Mucosa of descending colon (tissue), 3 donors: ENCODE results near the gene AHNAK2. TPM values are rescaled to one million over a fixed set of nuclear protein-coding genes. Genes with fewer than 3 reads are reported as not detected.

Source experiments
- ATAC-seq: fragments of 200-7000 bp; cut with Tn5 transposase; one replicate; pipeline ENCODE4 v1.9.1; 2020; ENCODE audit warnings: mild to moderate bottlenecking, moderate library complexity
- DNase-seq, 3 donors: peaks; one replicate each; pipeline ENCODE4 v3.0.0-alpha.2; 2020
- H3K36me3 ChIP-seq: fragments of 200-600 bp; one replicate; pipeline ENCODE4 v1.8.0; 2021; ENCODE audit warnings: low read depth, mild to moderate bottlenecking
- H3K4me1 ChIP-seq: fragments of 200-600 bp; one replicate; pipeline ENCODE4 v1.8.0; 2021; ENCODE audit warnings: low read depth, mild to moderate bottlenecking
- H3K4me3 ChIP-seq: fragments of 200-600 bp; one replicate; pipeline ENCODE4 v1.8.0; 2021; ENCODE audit warnings: mild to moderate bottlenecking
- H3K9me3 ChIP-seq: fragments of 200-600 bp; one replicate; pipeline ENCODE4 v1.8.0; 2021; ENCODE audit warnings: mild to moderate bottlenecking
- intact Hi-C, 2 donors: fragments of 100-400 bp; cut with DNase I in 1 of 2; cut with micrococcal nuclease in 1 of 2; formaldehyde crosslinking; loops; one replicate each; pipeline versions ENCODE4 v1.11.0 to v1.11.1; 2022; cut with DNase I, micrococcal nuclease
- total RNA-seq, 3 donors: library from RNA; stranded (reverse); fragmentation: NEBNext Ultra II Directional in 2 of 3; extraction: Animal tissue kit (Norgen Biotek cat#: 25700) in 2 of 3; gene quantifications; one replicate each; pipeline versions ENCODE4 v1.2.1 to v1.2.4, GENCODE V29; 2021 to 2023
- TF ChIP-seq, protein P1 (sequence below): fragments of 200-600 bp; IDR thresholded peaks from one replicate; pipeline ENCODE4 v1.8.0; 2022; ENCODE audit warnings: antibody characterized with exemption, mild to moderate bottlenecking
- donor health status: DM: no; HTN: no; CAD: no; lungs with moderate emphysema.
- donor health status: DM: no; HTN: no; CAD: no.
- donor health status: DM: no; HTN: yes; CAD: no.

Gene AHNAK2
- total RNA-seq, 3 donors from 2014 or later, result 4.6 to 145 (median 20.3) TPM

- Histone ChIP-seq H3K4me3 (no peak overlapping the region), H3K4me1 (peaks cover 31% of the 10 kb centered on the region)
- ATAC-seq, result no peak
These were observed 845 bp upstream of the AHNAK2 start for GRCh38 chr14:104978746-104979691.

GRCh38 chr14:104977008-104977680 is 1.0 kb downstream of the AHNAK2 start:
- Histone ChIP-seq H3K36me3 (no peaks in the 10 kb centered on the region), H3K4me3 (no peak overlapping the region), H3K9me3 (no peaks in the 10 kb centered on the region), H3K4me1 (peaks cover 46% of the 10 kb centered on the region)
- TF ChIP-seq, protein P1, sequence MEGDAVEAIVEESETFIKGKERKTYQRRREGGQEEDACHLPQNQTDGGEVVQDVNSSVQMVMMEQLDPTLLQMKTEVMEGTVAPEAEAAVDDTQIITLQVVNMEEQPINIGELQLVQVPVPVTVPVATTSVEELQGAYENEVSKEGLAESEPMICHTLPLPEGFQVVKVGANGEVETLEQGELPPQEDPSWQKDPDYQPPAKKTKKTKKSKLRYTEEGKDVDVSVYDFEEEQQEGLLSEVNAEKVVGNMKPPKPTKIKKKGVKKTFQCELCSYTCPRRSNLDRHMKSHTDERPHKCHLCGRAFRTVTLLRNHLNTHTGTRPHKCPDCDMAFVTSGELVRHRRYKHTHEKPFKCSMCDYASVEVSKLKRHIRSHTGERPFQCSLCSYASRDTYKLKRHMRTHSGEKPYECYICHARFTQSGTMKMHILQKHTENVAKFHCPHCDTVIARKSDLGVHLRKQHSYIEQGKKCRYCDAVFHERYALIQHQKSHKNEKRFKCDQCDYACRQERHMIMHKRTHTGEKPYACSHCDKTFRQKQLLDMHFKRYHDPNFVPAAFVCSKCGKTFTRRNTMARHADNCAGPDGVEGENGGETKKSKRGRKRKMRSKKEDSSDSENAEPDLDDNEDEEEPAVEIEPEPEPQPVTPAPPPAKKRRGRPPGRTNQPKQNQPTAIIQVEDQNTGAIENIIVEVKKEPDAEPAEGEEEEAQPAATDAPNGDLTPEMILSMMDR, result no peak
- ATAC-seq, result no peak
- intact Hi-C loops, result loop anchor here (10.0 kb wide), 1 partner anchor 68 kb away; no protein-coding TSS in a partner anchor
- DNase-seq, result peak; percentile 24 to 53 (median 44)

More at GRCh38 chr14:104978746-104979691, 845 bp upstream of the AHNAK2 start:
- TF ChIP-seq, protein P1, result no peak
- intact Hi-C loops, result loop anchor here (10.0 kb wide), 1 partner anchor 66 kb away; no protein-coding TSS in a partner anchor
- no peaks in the 10 kb centered on the region for H3K36me3 ChIP-seq
- H3K9me3 ChIP-seq, result no peaks in the 10 kb centered on the region
- DNase-seq, result peak in 2 of 3 donors; percentile 13 to 36

GRCh38 chr14:104976198-104977007 is 1.8 kb downstream of the AHNAK2 start:
- DNase-seq, result peak; percentile 90 to 92 (median 91)
- TF ChIP-seq, protein P1, result peak; percentile 93
- no peak overlapping the region for H3K4me3 ChIP-seq
- peak; percentile 68 for ATAC-seq
- intact Hi-C loops, result loop anchor here (10.0 kb wide), 1 partner anchor 68 kb away; no protein-coding TSS in a partner anchor
- H3K36me3 ChIP-seq, result no peaks in the 10 kb centered on the region
- H3K9me3 ChIP-seq, result no peaks in the 10 kb centered on the region
- H3K4me1 ChIP-seq, result peaks cover 53% of the 10 kb centered on the region

GRCh38 chr14:104975481-104976197 is 2.5 kb downstream of the AHNAK2 start:
- DNase-seq (peak in 2 of 3 donors; percentile 7 to 48), ATAC-seq (no peak)
- Histone ChIP-seq H3K36me3 (no peaks in the 10 kb centered on the region), H3K9me3 (no peaks in the 10 kb centered on the region), H3K4me1 (peaks cover 53% of the 10 kb centered on the region), H3K4me3 (no peak overlapping the region)
- TF ChIP-seq, protein P1, result no peak
- intact Hi-C loops, result loop anchor here (10.0 kb wide), 1 partner anchor 69 kb away; no protein-coding TSS in a partner anchor
